ENCODE results near the gene MACROD2. TPM values are rescaled to one million over a fixed set of nuclear protein-coding genes. Genes with fewer than 3 reads are reported as not detected.

MACROD2 gene
- total RNA-seq, 1 experiment from 2014 or later, result 3.1 TPM

DNA sequence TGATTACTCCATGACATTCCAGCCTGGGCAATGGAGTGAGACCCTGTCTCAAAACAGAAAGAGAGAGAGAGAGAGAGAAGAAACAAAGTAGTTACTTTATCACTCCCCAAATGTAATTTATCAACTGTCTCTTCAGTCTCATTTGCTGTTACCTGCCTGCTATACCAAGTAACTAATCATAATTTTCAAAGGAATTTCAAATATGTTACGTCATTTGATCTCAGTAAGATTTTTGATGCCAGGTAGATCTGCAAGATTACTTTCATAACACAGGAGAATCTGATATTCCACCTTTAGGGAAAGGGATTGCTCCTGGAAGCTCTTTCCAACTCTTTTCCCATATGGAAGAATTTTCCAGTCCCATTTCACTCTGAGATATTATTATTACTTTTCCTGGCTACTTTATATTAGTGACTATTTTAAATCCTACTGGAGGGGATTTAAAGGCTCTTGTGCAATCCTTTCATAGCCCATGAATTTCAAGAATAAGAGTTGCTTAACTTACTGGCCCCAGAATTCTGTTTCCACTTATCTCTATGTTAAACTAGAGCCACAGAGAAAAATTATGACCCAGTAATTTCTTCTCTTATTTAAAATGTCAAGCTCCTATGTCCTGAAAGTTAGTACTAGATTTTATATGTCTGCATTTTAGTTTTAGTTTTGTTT, 732.3 kb downstream of the MACROD2 start:
- CTCF ChIA-PET, result interaction anchor here (0.7 to 1.4 kb wide), 5 partner anchors 13 to 393 kb away, joined by 3 read pairs; no protein-coding TSS in a partner anchor
- intact Hi-C loops (cut with micrococcal nuclease), result no loop called here
- no peak for DNase-seq (ENCODE audit: unreplicated experiment)
- no peaks in the 10 kb centered on the region for H3K9me3 Mint-ChIP-seq (ENCODE audit: unreplicated experiment)
- POLR2A ChIA-PET, result interaction anchor here (1.0 kb wide), 1 partner anchor 26 kb away, joined by 3 read pairs; no protein-coding TSS in a partner anchor
- no peak overlapping the region for H3K27ac Mint-ChIP-seq (ENCODE audit: low read depth, unreplicated experiment)
- no peaks in the 10 kb centered on the region for H3K27me3 Mint-ChIP-seq (ENCODE audit: insufficient read depth, unreplicated experiment)
- no peak overlapping the region for H3K4me3 Mint-ChIP-seq (ENCODE audit: unreplicated experiment)
- H3K36me3 Mint-ChIP-seq (ENCODE audit: insufficient read depth, unreplicated experiment), result no peaks in the 10 kb centered on the region
- TF ChIP-seq, protein P1, sequence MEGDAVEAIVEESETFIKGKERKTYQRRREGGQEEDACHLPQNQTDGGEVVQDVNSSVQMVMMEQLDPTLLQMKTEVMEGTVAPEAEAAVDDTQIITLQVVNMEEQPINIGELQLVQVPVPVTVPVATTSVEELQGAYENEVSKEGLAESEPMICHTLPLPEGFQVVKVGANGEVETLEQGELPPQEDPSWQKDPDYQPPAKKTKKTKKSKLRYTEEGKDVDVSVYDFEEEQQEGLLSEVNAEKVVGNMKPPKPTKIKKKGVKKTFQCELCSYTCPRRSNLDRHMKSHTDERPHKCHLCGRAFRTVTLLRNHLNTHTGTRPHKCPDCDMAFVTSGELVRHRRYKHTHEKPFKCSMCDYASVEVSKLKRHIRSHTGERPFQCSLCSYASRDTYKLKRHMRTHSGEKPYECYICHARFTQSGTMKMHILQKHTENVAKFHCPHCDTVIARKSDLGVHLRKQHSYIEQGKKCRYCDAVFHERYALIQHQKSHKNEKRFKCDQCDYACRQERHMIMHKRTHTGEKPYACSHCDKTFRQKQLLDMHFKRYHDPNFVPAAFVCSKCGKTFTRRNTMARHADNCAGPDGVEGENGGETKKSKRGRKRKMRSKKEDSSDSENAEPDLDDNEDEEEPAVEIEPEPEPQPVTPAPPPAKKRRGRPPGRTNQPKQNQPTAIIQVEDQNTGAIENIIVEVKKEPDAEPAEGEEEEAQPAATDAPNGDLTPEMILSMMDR (IDR thresholded peaks at IDR 0.05; ENCODE audit: unreplicated experiment), result no peak
- BruUV-seq (replicated peaks), result no TSS peak
- no peaks in the 10 kb centered on the region for H3K4me1 Mint-ChIP-seq (ENCODE audit: insufficient read depth, unreplicated experiment)

DNA sequence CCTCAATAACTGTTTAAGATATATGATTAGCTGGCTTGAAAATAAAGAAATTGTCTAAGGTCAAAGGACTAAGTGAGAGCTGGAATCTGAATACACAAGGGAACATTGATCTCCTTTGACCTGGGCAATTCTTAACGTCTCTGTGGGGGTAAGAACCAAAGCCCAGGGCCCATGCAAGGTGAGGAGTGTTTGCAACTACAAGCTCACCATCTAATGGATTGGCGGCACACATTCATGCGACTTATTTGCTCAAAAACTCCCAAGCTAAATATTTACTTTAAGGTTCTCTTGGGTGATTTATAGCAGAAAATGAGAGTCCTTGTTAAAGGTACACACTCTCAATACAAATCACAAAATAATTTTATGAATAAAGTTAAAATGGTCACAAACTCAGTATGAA, 734.1 kb downstream of the MACROD2 start:
- no peak for DNase-seq (ENCODE audit: unreplicated experiment)
- intact Hi-C loops (cut with micrococcal nuclease), result no loop called here
- TF ChIP-seq, protein P1 (IDR thresholded peaks at IDR 0.05; ENCODE audit: unreplicated experiment), result no peak
- no peak overlapping the region for H3K27ac Mint-ChIP-seq (ENCODE audit: low read depth, unreplicated experiment)
- no peak overlapping the region for H3K4me3 Mint-ChIP-seq (ENCODE audit: unreplicated experiment)
- no peaks in the 10 kb centered on the region for H3K27me3 Mint-ChIP-seq (ENCODE audit: insufficient read depth, unreplicated experiment)
- BruUV-seq (replicated peaks), result no TSS peak
- H3K4me1 Mint-ChIP-seq (ENCODE audit: insufficient read depth, unreplicated experiment), result no peaks in the 10 kb centered on the region
- no peaks in the 10 kb centered on the region for H3K9me3 Mint-ChIP-seq (ENCODE audit: unreplicated experiment)
- POLR2A ChIA-PET, result no interaction called here
- CTCF ChIA-PET, result interaction anchor here (0.6 to 0.8 kb wide), 2 partner anchors 56 to 1753 kb away, joined by 3 read pairs; no protein-coding TSS in a partner anchor
- no peaks in the 10 kb centered on the region for H3K36me3 Mint-ChIP-seq (ENCODE audit: insufficient read depth, unreplicated experiment)

DNA sequence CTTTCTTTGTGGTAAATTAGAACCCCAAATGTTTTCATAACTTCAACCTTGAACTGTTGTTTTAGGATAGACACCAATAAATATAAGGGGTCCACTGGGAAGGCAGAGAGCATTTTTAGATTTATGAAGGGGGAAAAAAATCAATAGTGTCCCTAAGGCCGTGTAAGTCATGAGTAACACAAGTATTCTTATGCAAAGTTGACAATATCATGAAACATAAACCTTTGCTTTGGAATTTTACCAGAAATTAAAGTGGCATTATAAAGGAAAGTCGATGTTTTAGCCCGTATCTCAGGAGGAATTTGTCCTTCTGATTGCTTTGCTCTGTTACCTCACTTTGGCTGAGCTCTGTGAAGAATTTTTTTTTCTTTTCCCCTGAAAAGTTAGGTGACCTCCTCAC, 737.0 kb downstream of the MACROD2 start:
- no TSS peak for BruUV-seq (replicated peaks)
- H3K9me3 Mint-ChIP-seq (ENCODE audit: unreplicated experiment), result no peaks in the 10 kb centered on the region
- no peak overlapping the region for H3K4me3 Mint-ChIP-seq (ENCODE audit: unreplicated experiment)
- H3K36me3 Mint-ChIP-seq (ENCODE audit: insufficient read depth, unreplicated experiment), result no peaks in the 10 kb centered on the region
- POLR2A ChIA-PET, result no interaction called here
- no peaks in the 10 kb centered on the region for H3K27me3 Mint-ChIP-seq (ENCODE audit: insufficient read depth, unreplicated experiment)
- DNase-seq (ENCODE audit: unreplicated experiment), result no peak
- CTCF ChIA-PET, result no interaction called here
- TF ChIP-seq, protein P1 (IDR thresholded peaks at IDR 0.05; ENCODE audit: unreplicated experiment), result no peak
- no peaks in the 10 kb centered on the region for H3K4me1 Mint-ChIP-seq (ENCODE audit: insufficient read depth, unreplicated experiment)
- intact Hi-C loops (cut with micrococcal nuclease), result no loop called here
- no peak overlapping the region for H3K27ac Mint-ChIP-seq (ENCODE audit: low read depth, unreplicated experiment)

DNA sequence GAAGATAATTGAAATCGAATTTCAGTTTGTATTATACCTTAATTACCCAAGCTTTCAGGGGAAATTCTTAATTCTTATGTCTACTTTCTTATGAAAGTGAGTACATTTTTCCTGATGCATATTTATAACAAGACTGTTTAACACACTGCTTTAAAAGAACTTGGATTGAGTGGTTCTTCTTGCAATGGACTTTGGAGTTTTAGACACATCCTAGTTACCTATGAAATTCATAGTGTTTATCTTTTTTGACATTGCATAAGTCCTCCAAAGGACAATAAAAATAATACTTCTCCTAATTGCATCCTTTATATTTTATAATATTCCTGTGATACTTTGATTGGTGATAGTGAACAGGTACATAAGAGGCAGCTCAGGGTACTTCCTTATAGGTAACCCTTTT, 737.7 kb downstream of the MACROD2 start:
- Mint-ChIP-seq H3K36me3 (ENCODE audit: insufficient read depth, unreplicated experiment) (no peaks in the 10 kb centered on the region), H3K27me3 (ENCODE audit: insufficient read depth, unreplicated experiment) (no peaks in the 10 kb centered on the region), H3K4me3 (ENCODE audit: unreplicated experiment) (no peak overlapping the region), H3K27ac (ENCODE audit: low read depth, unreplicated experiment) (no peak overlapping the region), H3K4me1 (ENCODE audit: insufficient read depth, unreplicated experiment) (no peaks in the 10 kb centered on the region), H3K9me3 (ENCODE audit: unreplicated experiment) (no peaks in the 10 kb centered on the region)
- no peak for DNase-seq (ENCODE audit: unreplicated experiment)
- POLR2A ChIA-PET, result interaction anchor here (0.7 to 1.3 kb wide), 2 partner anchors 10 to 42 kb away, joined by 3 to 7 read pairs; no protein-coding TSS in a partner anchor
- CTCF ChIA-PET, result no interaction called here
- intact Hi-C loops (cut with micrococcal nuclease), result no loop called here
- TF ChIP-seq, protein P1 (IDR thresholded peaks at IDR 0.05; ENCODE audit: unreplicated experiment), result no peak
- no TSS peak for BruUV-seq (replicated peaks)

Data from MCF 10A (cell line).